ENCODE data around the gene LRRC8C. TPM values are rescaled to one million over a fixed set of nuclear protein-coding genes. Genes with fewer than 3 reads are reported as not detected.

LRRC8C gene
- total and polyA plus RNA-seq, 10 of the 15 experiments (the other 5 are each of a cell fraction or from before 2014, with no cell fraction given): 2.3 to 16.3 (median 10.8) TPM

DNA sequence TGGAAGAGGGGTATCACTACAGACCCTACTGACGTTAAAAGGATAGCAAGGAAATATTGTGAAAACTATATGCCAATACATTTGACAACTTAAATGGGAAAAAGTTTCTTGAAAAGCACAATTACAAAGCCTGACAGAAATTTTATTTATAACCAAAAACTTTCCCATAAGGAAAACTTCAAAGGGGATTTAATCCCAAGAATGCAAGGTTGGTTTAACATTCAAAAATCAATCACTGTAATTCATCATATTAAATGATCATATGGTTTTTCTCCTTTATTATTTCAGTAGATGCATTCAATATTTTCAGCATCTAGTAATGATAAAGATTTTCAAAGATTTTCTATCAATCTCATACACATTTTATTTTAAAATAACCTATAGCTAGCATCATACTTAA, 13.3 kb downstream of the LRRC8C start:
- DNase-seq (ENCODE audit: low read depth, low spot score) (no peak), FAIRE-seq (no peak), ATAC-seq (no peak)
- Histone ChIP-seq H3K4me2 (ENCODE audit: control insufficient read depth, insufficient read depth) (no peak overlapping the region), H3K79me2 (ENCODE audit: control insufficient read depth, insufficient read depth, low read length) (peaks cover 14% of the 10 kb centered on the region), H3K36me3 (ENCODE audit: control insufficient read depth in 2 of 2, insufficient read depth in 2 of 2, low read length in 1 of 2) (0 out of 4 replicates have a peak, but pooled peaks cover 0 to 3% of the 10 kb centered on the region in 2 experiments), H3K9ac (ENCODE audit: control insufficient read depth, insufficient read depth, low read length) (no peak overlapping the region), H3K9me3 (replicated peaks; ENCODE audit: control insufficient read depth, insufficient read depth, low read length) (peaks cover 6% of the 10 kb centered on the region), H3K4me3 (no peak overlapping the region), H2AFZ (ENCODE audit: control insufficient read depth, low read depth, low read length) (no peak overlapping the region), H3K27me3 (replicated peaks in 1 of 2; ENCODE audit: control insufficient read depth in 2 of 2, insufficient read depth in 2 of 2, low read length in 1 of 2) (no peaks in the 10 kb centered on the region), H3K27ac (ENCODE audit: control insufficient read depth, insufficient read depth) (no peak overlapping the region), H4K20me1 (ENCODE audit: control insufficient read depth, insufficient read depth) (no peaks in the 10 kb centered on the region), H3K4me1 (ENCODE audit: control insufficient read depth, insufficient read depth, low read length) (peaks cover 7% of the 10 kb centered on the region)
- ChIA-PET POLR2A (interaction anchor here (0.6 to 2.1 kb wide), 4 partner anchors 10 to 197 kb away, joined by 3 to 7 read pairs (median 4); no protein-coding TSS in a partner anchor), SMC1A (ENCODE audit: uncharacterized antibody, unreplicated experiment) (interaction anchor here (0.7 to 20.4 kb wide), 8 partner anchors 9 to 117 kb away, joined by 3 to 353 read pairs (median 8); partner anchors contain the start of gene LRRC8C), CTCF (interaction anchor here (1.3 to 6.3 kb wide), 6 partner anchors 10 to 117 kb away, joined by 3 to 33 read pairs (median 7); no protein-coding TSS in a partner anchor), RAD21 (ENCODE audit: unreplicated experiment) (interaction anchor here (0.7 to 1.5 kb wide), 4 partner anchors 11 to 23 kb away, joined by 3 to 4 read pairs (median 3); no protein-coding TSS in a partner anchor)
- no TSS peak for BruUV-seq (replicated peaks)
- 47% methylated on average over 1 of the region's 1 CpG for WGBS (ENCODE audit: insufficient coverage, insufficient replicate concordance, low lambda C conversion rate, missing lambda C conversion rate)
- TF ChIP-seq, protein P1, sequence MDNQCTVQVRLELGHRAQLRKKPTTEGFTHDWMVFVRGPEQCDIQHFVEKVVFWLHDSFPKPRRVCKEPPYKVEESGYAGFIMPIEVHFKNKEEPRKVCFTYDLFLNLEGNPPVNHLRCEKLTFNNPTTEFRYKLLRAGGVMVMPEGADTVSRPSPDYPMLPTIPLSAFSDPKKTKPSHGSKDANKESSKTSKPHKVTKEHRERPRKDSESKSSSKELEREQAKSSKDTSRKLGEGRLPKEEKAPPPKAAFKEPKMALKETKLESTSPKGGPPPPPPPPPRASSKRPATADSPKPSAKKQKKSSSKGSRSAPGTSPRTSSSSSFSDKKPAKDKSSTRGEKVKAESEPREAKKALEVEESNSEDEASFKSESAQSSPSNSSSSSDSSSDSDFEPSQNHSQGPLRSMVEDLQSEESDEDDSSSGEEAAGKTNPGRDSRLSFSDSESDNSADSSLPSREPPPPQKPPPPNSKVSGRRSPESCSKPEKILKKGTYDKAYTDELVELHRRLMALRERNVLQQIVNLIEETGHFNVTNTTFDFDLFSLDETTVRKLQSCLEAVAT (IDR thresholded peaks at IDR 0.05): no peak
- TF ChIP-seq SRF (IDR thresholded peaks at IDR 0.05; ENCODE audit: low read depth in 2 of 2, low read length in 2 of 2): no peak
- no peak for TF ChIP-seq ZNF384 (IDR thresholded peaks at IDR 0.05; ENCODE audit: borderline replicate concordance, low read depth, low read length)
- TF ChIP-seq, protein P2, sequence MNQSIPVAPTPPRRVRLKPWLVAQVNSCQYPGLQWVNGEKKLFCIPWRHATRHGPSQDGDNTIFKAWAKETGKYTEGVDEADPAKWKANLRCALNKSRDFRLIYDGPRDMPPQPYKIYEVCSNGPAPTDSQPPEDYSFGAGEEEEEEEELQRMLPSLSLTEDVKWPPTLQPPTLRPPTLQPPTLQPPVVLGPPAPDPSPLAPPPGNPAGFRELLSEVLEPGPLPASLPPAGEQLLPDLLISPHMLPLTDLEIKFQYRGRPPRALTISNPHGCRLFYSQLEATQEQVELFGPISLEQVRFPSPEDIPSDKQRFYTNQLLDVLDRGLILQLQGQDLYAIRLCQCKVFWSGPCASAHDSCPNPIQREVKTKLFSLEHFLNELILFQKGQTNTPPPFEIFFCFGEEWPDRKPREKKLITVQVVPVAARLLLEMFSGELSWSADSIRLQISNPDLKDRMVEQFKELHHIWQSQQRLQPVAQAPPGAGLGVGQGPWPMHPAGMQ (IDR thresholded peaks at IDR 0.05; ENCODE audit: borderline replicate concordance): no peak
- no peak for TF ChIP-seq EED (IDR thresholded peaks at IDR 0.05; ENCODE audit: low read depth)
- no peak for TF ChIP-seq ZSCAN29 (IDR thresholded peaks at IDR 0.05)
- no peak for TF ChIP-seq RUNX3 (IDR thresholded peaks at IDR 0.05; ENCODE audit: low read length)
- no peak for TF ChIP-seq ETV6 (conservative IDR thresholded peaks at IDR 0.05 in 1 of 2, IDR thresholded peaks at IDR 0.05 in 1 of 2; ENCODE audit: borderline replicate concordance in 1 of 2, low read depth in 1 of 2)
- no peak for TF ChIP-seq RBBP5 (conservative IDR thresholded peaks at IDR 0.05)
- no peak for TF ChIP-seq ASH2L (IDR thresholded peaks at IDR 0.05; ENCODE audit: borderline replicate concordance, low read depth)
- TF ChIP-seq BACH1 (IDR thresholded peaks at IDR 0.05; ENCODE audit: borderline replicate concordance): no peak
- TF ChIP-seq GATAD2B (conservative IDR thresholded peaks at IDR 0.05; ENCODE audit: low read depth): no peak
- intact Hi-C loops (cut with micrococcal nuclease; ENCODE audit: unreplicated experiment) (no loop called here), in situ Hi-C loops (cut with MboI) (loop anchor here (25.0 kb wide), 1 partner anchor 341 kb away; the partner anchor contains the start of gene ZNF326)
